Loucy (cell line): ENCODE data around the gene SYAP1.

Experiments
- H2AFZ ChIP-seq: fragments of 200-600 bp; sonication (generic); 2 replicates; pipeline ENCODE4 v1.6.0; 2016; ENCODE audit warnings: antibody characterized with exemption, mild to moderate bottlenecking, low read length, moderate library complexity
- H3F3A ChIP-seq: fragments of 200-600 bp; 2 replicates; pipeline ENCODE4 v1.6.0; 2016; ENCODE audit warnings: antibody characterized with exemption, low read depth, mild to moderate bottlenecking
- H3K27me3 ChIP-seq: fragments of 200-600 bp; sonication (generic); 2 replicates; pipeline ENCODE4 v1.6.1; 2014; ENCODE audit warnings: low read length, mild to moderate bottlenecking; ENCODE audit not compliant: insufficient read depth, poor library complexity, severe bottlenecking
- H3K36me3 ChIP-seq: fragments of 200-600 bp; sonication (generic); 2 replicates; pipeline ENCODE4 v1.6.1; 2016; ENCODE audit warnings: low read length; ENCODE audit not compliant: insufficient read depth
- H3K4me1 ChIP-seq: fragments of 200-600 bp; sonication (generic); 2 replicates; pipeline ENCODE4 v1.5.1; 2014; ENCODE audit warnings: low read length, mild to moderate bottlenecking; ENCODE audit not compliant: insufficient read depth, poor library complexity, severe bottlenecking
- H3K4me2 ChIP-seq: fragments of 200-600 bp; sonication (generic); 2 replicates; pipeline ENCODE4 v1.6.0; 2014; ENCODE audit warnings: antibody characterized with exemption, low read length, low read depth, mild to moderate bottlenecking; ENCODE audit not compliant: poor library complexity, severe bottlenecking
- H3K4me3 ChIP-seq: fragments of 200-600 bp; sonication (generic); 2 replicates; pipeline ENCODE4 v1.5.1; 2014; ENCODE audit warnings: low read length, mild to moderate bottlenecking, mixed read lengths; ENCODE audit not compliant: poor library complexity, severe bottlenecking
- H3K79me2 ChIP-seq: fragments of 200-600 bp; sonication (generic); 2 replicates; pipeline ENCODE4 v1.6.1; 2014; ENCODE audit warnings: low read length; ENCODE audit not compliant: insufficient read depth
- H3K9ac ChIP-seq: fragments of 200-600 bp; sonication (generic); 2 replicates; pipeline ENCODE4 v1.6.0; 2014; ENCODE audit warnings: mild to moderate bottlenecking, low read depth, low read length, moderate library complexity; ENCODE audit not compliant: poor library complexity, severe bottlenecking
- H3K9me2 ChIP-seq: fragments of 200-600 bp; sonication (generic); replicated peaks from 2 replicates; pipeline ENCODE4 v1.6.1; 2016; ENCODE audit warnings: low read depth, low read length, mixed read lengths
- H3K9me3 ChIP-seq: fragments of 200-600 bp; sonication (generic); 2 replicates; pipeline ENCODE4 v1.6.1; 2014; ENCODE audit warnings: mild to moderate bottlenecking, antibody characterized with exemption, low read length, low read depth; ENCODE audit not compliant: insufficient read depth
- H4K20me1 ChIP-seq: fragments of 200-600 bp; sonication (generic); 2 replicates; pipeline ENCODE4 v1.6.0; 2014; ENCODE audit warnings: antibody characterized with exemption, low read length, mild to moderate bottlenecking; ENCODE audit not compliant: insufficient read depth, poor library complexity, severe bottlenecking
- EZH2phosphoT487 ChIP-seq: fragments of 200-600 bp; IDR thresholded peaks from 2 replicates; pipeline ENCODE4 v1.6.1; 2018; ENCODE audit warnings: antibody characterized with exemption, mild to moderate bottlenecking, moderate library complexity, borderline replicate concordance
- TF ChIP-seq, protein P1 (sequence below): fragments of 200-600 bp; sonication (generic); conservative IDR thresholded peaks from 2 replicates; pipeline ENCODE4 v1.5.1; 2014; ENCODE audit warnings: mild to moderate bottlenecking, antibody characterized with exemption, low read length

Gene SYAP1

DNA sequence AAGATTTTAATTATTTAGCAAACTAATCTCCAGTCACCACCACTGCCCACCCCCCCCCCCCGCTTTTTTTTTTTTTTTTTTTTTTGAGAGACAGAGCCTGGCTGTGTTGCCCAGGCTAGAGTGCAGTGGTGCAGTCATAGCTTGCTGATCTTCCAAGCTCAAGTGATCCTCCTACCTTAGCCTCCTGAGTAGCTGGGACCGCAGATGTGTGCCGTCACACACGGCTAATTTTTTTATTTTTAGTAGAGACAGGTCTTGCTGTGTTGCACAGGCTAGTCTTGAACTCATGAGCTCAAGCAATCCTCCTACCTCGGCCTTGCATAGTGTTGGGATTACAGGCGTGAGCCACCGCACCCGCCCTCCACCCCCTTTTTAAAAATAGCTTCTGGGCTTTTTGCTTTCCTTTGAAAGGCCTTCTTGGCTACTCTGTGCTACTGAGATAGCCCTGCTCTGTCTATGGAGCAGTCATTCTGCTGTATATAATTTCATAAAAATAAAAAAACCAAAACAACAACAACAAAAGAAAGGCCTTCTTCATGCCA lies 85.6 kb downstream of the SYAP1 start:
- Histone ChIP-seq H3K36me3 (no peaks in the 10 kb centered on the region), H3K4me1 (no peaks in the 10 kb centered on the region), H3K9me2 (no peaks in the 10 kb centered on the region), H3K9me3 (no peaks in the 10 kb centered on the region), H3K9ac (no peak overlapping the region), H2AFZ (no peak overlapping the region), H3K4me3 (no peak overlapping the region), H3K79me2 (peaks cover 13% of the 10 kb centered on the region; the same call in 1 of the 2 replicates), H3F3A (no peaks in the 10 kb centered on the region), H3K4me2 (no peak overlapping the region), H4K20me1 (peaks cover 5% of the 10 kb centered on the region), H3K27me3 (no peaks in the 10 kb centered on the region)
- TF ChIP-seq EZH2phosphoT487: no peak
- TF ChIP-seq, protein P1, sequence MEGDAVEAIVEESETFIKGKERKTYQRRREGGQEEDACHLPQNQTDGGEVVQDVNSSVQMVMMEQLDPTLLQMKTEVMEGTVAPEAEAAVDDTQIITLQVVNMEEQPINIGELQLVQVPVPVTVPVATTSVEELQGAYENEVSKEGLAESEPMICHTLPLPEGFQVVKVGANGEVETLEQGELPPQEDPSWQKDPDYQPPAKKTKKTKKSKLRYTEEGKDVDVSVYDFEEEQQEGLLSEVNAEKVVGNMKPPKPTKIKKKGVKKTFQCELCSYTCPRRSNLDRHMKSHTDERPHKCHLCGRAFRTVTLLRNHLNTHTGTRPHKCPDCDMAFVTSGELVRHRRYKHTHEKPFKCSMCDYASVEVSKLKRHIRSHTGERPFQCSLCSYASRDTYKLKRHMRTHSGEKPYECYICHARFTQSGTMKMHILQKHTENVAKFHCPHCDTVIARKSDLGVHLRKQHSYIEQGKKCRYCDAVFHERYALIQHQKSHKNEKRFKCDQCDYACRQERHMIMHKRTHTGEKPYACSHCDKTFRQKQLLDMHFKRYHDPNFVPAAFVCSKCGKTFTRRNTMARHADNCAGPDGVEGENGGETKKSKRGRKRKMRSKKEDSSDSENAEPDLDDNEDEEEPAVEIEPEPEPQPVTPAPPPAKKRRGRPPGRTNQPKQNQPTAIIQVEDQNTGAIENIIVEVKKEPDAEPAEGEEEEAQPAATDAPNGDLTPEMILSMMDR: no peak

DNA sequence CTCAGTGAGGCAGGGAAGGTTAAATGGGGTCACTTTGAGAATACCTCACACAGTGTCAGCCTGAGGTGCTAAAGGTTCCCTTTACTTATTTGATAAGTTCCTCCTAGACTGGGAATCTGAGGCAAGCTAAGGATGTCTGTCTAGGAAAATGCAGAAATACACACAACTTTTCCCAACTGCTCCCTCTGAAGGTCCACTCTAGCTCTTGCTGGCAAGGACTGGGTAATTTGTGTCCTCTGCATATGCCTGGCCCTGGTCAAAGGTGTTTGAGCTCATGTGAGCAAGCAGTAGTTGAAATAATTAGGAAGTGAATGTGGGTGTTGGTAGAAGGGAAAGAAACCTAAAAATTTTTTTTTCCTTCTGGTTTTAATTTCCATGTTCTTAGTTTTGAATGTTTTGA lies 88.1 kb downstream of the SYAP1 start:
- Histone ChIP-seq H3K27me3 (no peaks in the 10 kb centered on the region), H3K4me1 (no peaks in the 10 kb centered on the region), H3K36me3 (no peaks in the 10 kb centered on the region), H4K20me1 (peaks cover 8% of the 10 kb centered on the region), H3K9me2 (no peaks in the 10 kb centered on the region), H3K4me3 (no peak overlapping the region), H2AFZ (no peak overlapping the region), H3K9me3 (no peaks in the 10 kb centered on the region), H3K79me2 (peaks cover 13% of the 10 kb centered on the region; the same call in 1 of the 2 replicates), H3K9ac (no peak overlapping the region), H3F3A (no peaks in the 10 kb centered on the region), H3K4me2 (no peak overlapping the region)
- TF ChIP-seq, protein P1: peak; percentile 31; the same call in 1 of the 2 replicates
- no peak for TF ChIP-seq EZH2phosphoT487

DNA sequence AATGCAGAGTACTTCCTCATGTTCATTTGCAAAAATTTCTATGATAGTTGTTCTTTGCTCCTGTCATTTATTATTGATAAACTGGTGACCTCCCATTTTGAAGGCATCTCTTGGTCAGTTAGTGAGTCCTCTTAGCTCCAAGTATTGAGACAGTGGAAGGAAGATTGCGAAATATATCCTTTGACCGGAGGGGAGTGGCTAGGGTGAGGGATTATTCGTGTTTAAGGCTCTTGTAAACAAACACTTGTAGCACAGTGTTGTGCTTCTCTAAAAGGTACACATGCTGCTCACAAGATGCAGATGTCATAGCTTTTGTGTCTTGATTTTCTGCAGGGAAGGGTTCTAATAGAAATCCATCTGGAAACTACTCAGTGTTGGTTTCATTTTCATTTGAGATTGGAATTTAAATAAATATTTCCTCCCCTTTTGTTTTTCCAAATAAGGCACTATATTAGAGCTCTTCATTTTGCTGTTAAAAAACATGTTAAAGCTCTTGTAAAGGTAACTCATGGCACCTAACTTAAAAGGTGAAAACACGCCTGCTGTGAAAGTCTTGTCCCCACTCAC lies 88.6 kb downstream of the SYAP1 start:
- Histone ChIP-seq H3F3A (no peaks in the 10 kb centered on the region), H3K4me1 (no peaks in the 10 kb centered on the region), H3K4me3 (no peak overlapping the region), H3K9me3 (no peaks in the 10 kb centered on the region), H3K36me3 (no peaks in the 10 kb centered on the region), H4K20me1 (peaks cover 8% of the 10 kb centered on the region), H3K9ac (no peak overlapping the region), H3K79me2 (peaks cover 13% of the 10 kb centered on the region; the same call in 1 of the 2 replicates), H3K9me2 (no peaks in the 10 kb centered on the region), H2AFZ (no peak overlapping the region), H3K27me3 (no peaks in the 10 kb centered on the region), H3K4me2 (no peak overlapping the region)
- TF ChIP-seq EZH2phosphoT487: no peak
- TF ChIP-seq, protein P1: no peak
